HepG2 (cell line): Measurements from ENCODE around the gene NAA25. TPM values are rescaled to one million over a fixed set of nuclear protein-coding genes. Genes with fewer than 3 reads are reported as not detected.

Experiments used
- ATAC-seq: fragments of 200-7000 bp; cut with Tn5 transposase; 3 replicates; pipeline ENCODE4 v1.9.1; 2020; ENCODE audit warnings: mild to moderate bottlenecking, moderate library complexity
- BruUV-seq: library from RNA; stranded (reverse); fragments of 400-500 nt; replicated peaks from 2 replicates; lab custom pipeline; 2021; lab: Mats Ljungman, UMichigan
- CTCF ChIA-PET: fragments of 300-600 bp; formaldehyde crosslinking; extraction: SDS; loops from one replicate; lab custom pipeline; 2021; ENCODE audit warnings: low total read pairs, inconsistent platforms, low intra/inter-chr PET ratio; lab: Yijun Ruan, JAX
- POLR2A ChIA-PET: fragments of 350-600 bp; sonication (Branson Sonifier 250); formaldehyde crosslinking; loops from one replicate; lab custom pipeline; 2020; ENCODE audit warnings: antibody characterized with exemption, inconsistent platforms; lab: Yijun Ruan, JAX
- DNase-seq: peaks from one replicate; pipeline ENCODE4 v3.0.0-alpha.2; 2015; ENCODE audit warnings: low spot score
- FAIRE-seq: peaks from 3 replicates; lab custom pipeline; 2011; peaks lifted over from hg19 to GRCh38; lab: Jason Lieb, UNC
- H2AFZ ChIP-seq: one replicate; pipeline ENCODE4 v1.6.1; 2011; ENCODE audit warnings: low read length, inconsistent platforms
- H3K27ac ChIP-seq: fragments of 300-600 bp; 3 replicates; pipeline ENCODE4 v1.8.0; 2011; ENCODE audit warnings: mixed run types, mild to moderate bottlenecking, mixed read lengths, low read length, inconsistent platforms; ENCODE audit not compliant: insufficient read depth; ENCODE audit errors: extremely low read length
- H3K27me3 ChIP-seq, 2 experiments: fragments of 200-600 bp in 1 of 2; 2 replicates in 1 of 2; 3 replicates in 1 of 2; pipeline versions ENCODE4 v1.6.0 to v1.8.0; 2011; ENCODE audit warnings: low read length in 2 of 2, mild to moderate bottlenecking in 2 of 2, moderate library complexity in 2 of 2, inconsistent platforms in 1 of 2; ENCODE audit not compliant: insufficient read depth in 2 of 2, control insufficient read depth in 1 of 2
- H3K36me3 ChIP-seq, 2 experiments: fragments of 200-600 bp in 1 of 2; replicated peaks in 1 of 2; 2 replicates in 1 of 2; 3 replicates in 1 of 2; pipeline versions ENCODE4 v1.5.1 to v1.8.0; 2011; ENCODE audit warnings: low read length in 2 of 2, inconsistent platforms in 1 of 2; ENCODE audit not compliant: insufficient read depth in 2 of 2, control insufficient read depth in 1 of 2
- H3K4me1 ChIP-seq: 2 replicates; pipeline ENCODE4 v1.5.1; 2012; ENCODE audit warnings: low read length, inconsistent platforms; ENCODE audit not compliant: insufficient read depth
- H3K4me2 ChIP-seq: 2 replicates; pipeline ENCODE4 v1.6.0; 2011; ENCODE audit warnings: low read depth, low read length, inconsistent platforms
- H3K4me3 ChIP-seq, 3 experiments: fragments of 200-600 bp in 1 of 3; sonication (generic), shearing (Covaris generic) in 1 of 3; replicated peaks in 1 of 3; 2 replicates each; pipeline ENCODE4 v1.5.1; 2011 to 2016; ENCODE audit warnings: low read length in 3 of 3, inconsistent platforms in 2 of 3, low read depth in 2 of 3, mild to moderate bottlenecking in 2 of 3, control low read depth in 1 of 3, mixed read lengths in 1 of 3; ENCODE audit not compliant: insufficient read depth in 1 of 3
- H3K79me2 ChIP-seq: one replicate; pipeline ENCODE4 v1.6.1; 2011; ENCODE audit warnings: low read length, inconsistent platforms; ENCODE audit not compliant: insufficient read depth
- H3K9ac ChIP-seq: 2 replicates; pipeline ENCODE4 v1.6.0; 2011; ENCODE audit warnings: mild to moderate bottlenecking, low read depth, low read length, inconsistent platforms; ENCODE audit not compliant: insufficient read depth
- H3K9me3 ChIP-seq: 2 replicates; pipeline ENCODE4 v1.5.1; 2012; ENCODE audit warnings: mild to moderate bottlenecking, low read length
- H4K20me1 ChIP-seq: 2 replicates; pipeline ENCODE4 v1.6.0; 2011; ENCODE audit warnings: inconsistent platforms, mild to moderate bottlenecking, low read length, moderate library complexity; ENCODE audit not compliant: insufficient read depth
- ARID4A ChIP-seq: sonication (generic); formaldehyde crosslinking; IDR thresholded peaks from 2 replicates; pipeline ENCODE4 v1.5.0; 2020; ENCODE audit warnings: mild to moderate bottlenecking, missing genetic modification reagents, borderline replicate concordance
- ARNT ChIP-seq: fragments of 450-650 bp; IDR thresholded peaks from 2 replicates; pipeline ENCODE4 v1.6.1; 2017
- BATF2 ChIP-seq: sonication (generic); formaldehyde crosslinking; IDR thresholded peaks from 2 replicates; pipeline ENCODE4 v1.8.0; 2022; ENCODE audit warnings: mild to moderate bottlenecking, missing genetic modification reagents, moderate library complexity
- JUND ChIP-seq: sonication (generic); formaldehyde crosslinking; IDR thresholded peaks from 2 replicates; pipeline ENCODE4 v1.8.0; 2022; ENCODE audit warnings: mild to moderate bottlenecking, missing genetic modification reagents
- NAIF1 ChIP-seq: sonication (generic); formaldehyde crosslinking; IDR thresholded peaks from 2 replicates; pipeline ENCODE4 v1.5.0; 2020; ENCODE audit warnings: mild to moderate bottlenecking, missing genetic modification reagents, borderline replicate concordance
- NCOA5 ChIP-seq: sonication (generic); formaldehyde crosslinking; IDR thresholded peaks from 2 replicates; pipeline ENCODE4 v1.4.0; 2020; ENCODE audit warnings: missing genetic modification reagents
- NR2F6 ChIP-seq, 2 experiments: IDR thresholded peaks; 2 replicates each; pipeline ENCODE4 v1.6.1; 2016; ENCODE audit warnings: antibody characterized with exemption in 1 of 2, mild to moderate bottlenecking in 1 of 2
- NRL ChIP-seq: sonication (generic); formaldehyde crosslinking; IDR thresholded peaks from 2 replicates; pipeline ENCODE4 v1.5.0; 2020; ENCODE audit warnings: missing genetic modification reagents, mild to moderate bottlenecking, moderate library complexity, borderline replicate concordance
- PHF20 ChIP-seq: sonication (generic); formaldehyde crosslinking; IDR thresholded peaks from 2 replicates; pipeline ENCODE4 v1.5.0; 2020; ENCODE audit warnings: mild to moderate bottlenecking, missing genetic modification reagents
- SKI ChIP-seq: fragments of 450-650 bp; IDR thresholded peaks from one replicate; pipeline ENCODE4 v1.6.1; 2018; ENCODE audit warnings: mild to moderate bottlenecking; ENCODE audit not compliant: partially characterized antibody
- SNRNP70 ChIP-seq: fragments of 200-400 bp; formaldehyde crosslinking; IDR thresholded peaks from 2 replicates; pipeline ENCODE4 v1.6.1; 2017; ENCODE audit warnings: mild to moderate bottlenecking, low read depth, low read length, moderate library complexity
- ZFP36L2 ChIP-seq: sonication (generic); formaldehyde crosslinking; IDR thresholded peaks from 2 replicates; pipeline ENCODE4 v1.4.0; 2020; ENCODE audit warnings: missing genetic modification reagents
- ZNF563 ChIP-seq: sonication (generic); formaldehyde crosslinking; IDR thresholded peaks from 2 replicates; pipeline ENCODE4 v1.8.0; 2022; ENCODE audit warnings: mild to moderate bottlenecking, moderate library complexity, missing genetic modification reagents
- WGBS: methylation state at CpG from one replicate; pipeline ENCODE4 v1.1.6; 2017; ENCODE audit warnings: low lambda C conversion rate; 5-methylcytosine and 5-hydroxymethylcytosine counted together
- in situ Hi-C: cut with HindIII; loops from 2 replicates; pipeline ENCODE4 v1.10.0; 2017; ENCODE audit warnings: low pct_unique_long_range_greater_than_20kb; ENCODE audit not compliant: extremely low pct_ligation_motif_present
- intact Hi-C: fragments of 100-400 bp; cut with micrococcal nuclease; formaldehyde crosslinking; loops from one replicate; pipeline ENCODE4 v1.10.0; 2022; ENCODE audit not compliant: unreplicated experiment
- polyA plus RNA-seq, 8 experiments: library from polyadenylated mRNA; depleted of rRNA in 3 of 8; stranded (reverse) in 7 of 8; unstranded in 1 of 8; fragments of >200 nt; fragmentation: Illumina TruSeq in 4 of 8; extraction: Trizol in 4 of 8; gene quantifications; 2 replicates each; pipeline versions ENCODE4 v1.2.1 to v1.2.3, GENCODE V29; 2011 to 2016; ENCODE audit warnings: low read depth in 4 of 8, missing spikeins in 1 of 8, mixed read lengths in 1 of 8; ENCODE audit not compliant: insufficient read depth in 1 of 8
- total RNA-seq, 5 experiments: library from RNA; depleted of rRNA; stranded (reverse); fragments of >200 nt; fragmentation: Illumina TruSeq; extraction: Trizol; gene quantifications; 2 replicates each; pipeline ENCODE4 v1.2.3, GENCODE V29; 2016; ENCODE audit warnings: low read depth in 1 of 5

Gene NAA25
- total and polyA plus RNA-seq, 2 of the 13 experiments (the other 11 are each of a cell fraction or from before 2014, with no cell fraction given), result 11.4 to 32.0 TPM

GRCh38 chr12:112001576-112001975 lies 107.0 kb downstream of the NAA25 start:
- Histone ChIP-seq H3K4me3 (no peak overlapping the region), H3K4me2 (no peak overlapping the region), H3K36me3 (0 out of 5 replicates have a peak, but pooled peaks cover 0 to 3% of the 10 kb centered on the region in 2 experiments), H3K9me3 (no peaks in the 10 kb centered on the region), H3K4me1 (peaks cover 11% of the 10 kb centered on the region), H3K27me3 (no peaks in the 10 kb centered on the region), H3K9ac (no peak overlapping the region), H4K20me1 (no peaks in the 10 kb centered on the region), H3K79me2 (no peaks in the 10 kb centered on the region), H2AFZ (no peak overlapping the region), H3K27ac (no peak overlapping the region)
- FAIRE-seq (no peak), DNase-seq (no peak), ATAC-seq (no peak)
- no peak for TF ChIP-seq SKI
- no peak for TF ChIP-seq JUND (CRISPR knock-in tag)
- no peak for TF ChIP-seq ARNT
- no peak for TF ChIP-seq NR2F6 (IDR thresholded peaks at IDR 0.05)
- no peak for TF ChIP-seq NR2F6 (CRISPR knock-in tag; IDR thresholded peaks at IDR 0.05)
- no peak for TF ChIP-seq NAIF1
- no peak for TF ChIP-seq NCOA5 (CRISPR knock-in tag)
- no peak for TF ChIP-seq PHF20 (CRISPR knock-in tag)
- TF ChIP-seq BATF2 (CRISPR knock-in tag), result no peak
- no peak for TF ChIP-seq SNRNP70
- POLR2A ChIA-PET, result interaction anchor here (1.1 kb wide), 1 partner anchor 12 kb away, joined by 5 read pairs; the partner anchor contains the start of genes ERP29 and TMEM116
- in situ Hi-C loops, result no loop called here
- intact Hi-C loops, result no loop called here
- CTCF ChIA-PET, result no interaction called here
- BruUV-seq, result no TSS peak

- Histone ChIP-seq H3K4me3 (no peak overlapping the region), H4K20me1 (no peaks in the 10 kb centered on the region), H3K79me2 (no peaks in the 10 kb centered on the region), H2AFZ (no peak overlapping the region), H3K4me1 (peaks cover 6% of the 10 kb centered on the region), H3K4me2 (no peak overlapping the region), H3K27ac (no peak overlapping the region), H3K27me3 (no peaks in the 10 kb centered on the region), H3K9me3 (no peaks in the 10 kb centered on the region), H3K9ac (no peak overlapping the region), H3K36me3 (0 out of 5 replicates have a peak, but pooled peaks cover 0 to 3% of the 10 kb centered on the region in 2 experiments)
- CTCF ChIA-PET, result no interaction called here
- intact Hi-C loops (no loop called here), in situ Hi-C loops (no loop called here)
- DNase-seq (no peak), ATAC-seq (no peak), FAIRE-seq (no peak)
- POLR2A ChIA-PET, result interaction anchor here (1.1 kb wide), 1 partner anchor 13 kb away, joined by 5 read pairs; the partner anchor contains the start of genes ERP29 and TMEM116
- BruUV-seq, result no TSS peak
- WGBS, result 95% methylated on average over 8 of the region's 8 CpGs
- no peak for TF ChIP-seq ZNF563 (CRISPR knock-in tag)
- no peak for TF ChIP-seq ARID4A (CRISPR knock-in tag)
- TF ChIP-seq NRL, result no peak
- no peak for TF ChIP-seq ZFP36L2 (CRISPR knock-in tag)
Measured at GRCh38 chr12:112000820-112001219, 107.8 kb downstream of the NAA25 start.
